Measurements from ENCODE around the gene CLDN11. TPM values are rescaled to one million over a fixed set of nuclear protein-coding genes. Genes with fewer than 3 reads are reported as not detected.
A peak's percentile ranks its signal among the peaks of the same experiment; 100 is the strongest.

CLDN11 gene
- polyA plus RNA-seq, 1 of the 3 experiments (the other 2 are of a cell fraction) = 2.2 TPM

DNA sequence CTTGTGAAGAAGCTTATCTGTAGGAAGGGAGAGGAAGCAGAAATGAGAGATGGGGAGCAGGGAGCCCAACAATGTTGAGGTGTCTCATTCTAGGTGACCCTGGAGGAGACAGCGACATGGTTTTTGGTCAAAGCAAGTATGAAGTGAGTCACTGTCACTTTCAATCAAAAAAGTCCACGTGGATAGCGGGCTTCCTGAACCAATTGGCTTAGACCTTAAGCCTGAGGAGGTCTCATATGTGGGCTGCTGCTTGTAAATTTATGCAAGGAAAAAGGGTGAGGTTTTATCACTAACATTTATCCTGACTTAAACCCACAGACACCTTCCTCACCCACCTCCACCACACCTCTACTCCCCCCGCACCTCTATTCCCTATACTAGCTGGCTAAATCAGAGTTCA lies 22.7 kb downstream of the CLDN11 start (continued):
- TF ChIP-seq, protein P1, sequence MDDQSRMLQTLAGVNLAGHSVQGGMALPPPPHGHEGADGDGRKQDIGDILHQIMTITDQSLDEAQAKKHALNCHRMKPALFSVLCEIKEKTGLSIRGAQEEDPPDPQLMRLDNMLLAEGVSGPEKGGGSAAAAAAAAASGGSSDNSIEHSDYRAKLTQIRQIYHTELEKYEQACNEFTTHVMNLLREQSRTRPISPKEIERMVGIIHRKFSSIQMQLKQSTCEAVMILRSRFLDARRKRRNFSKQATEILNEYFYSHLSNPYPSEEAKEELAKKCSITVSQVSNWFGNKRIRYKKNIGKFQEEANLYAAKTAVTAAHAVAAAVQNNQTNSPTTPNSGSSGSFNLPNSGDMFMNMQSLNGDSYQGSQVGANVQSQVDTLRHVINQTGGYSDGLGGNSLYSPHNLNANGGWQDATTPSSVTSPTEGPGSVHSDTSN (IDR thresholded peaks at IDR 0.05) = no peak
- TF ChIP-seq, protein P2, sequence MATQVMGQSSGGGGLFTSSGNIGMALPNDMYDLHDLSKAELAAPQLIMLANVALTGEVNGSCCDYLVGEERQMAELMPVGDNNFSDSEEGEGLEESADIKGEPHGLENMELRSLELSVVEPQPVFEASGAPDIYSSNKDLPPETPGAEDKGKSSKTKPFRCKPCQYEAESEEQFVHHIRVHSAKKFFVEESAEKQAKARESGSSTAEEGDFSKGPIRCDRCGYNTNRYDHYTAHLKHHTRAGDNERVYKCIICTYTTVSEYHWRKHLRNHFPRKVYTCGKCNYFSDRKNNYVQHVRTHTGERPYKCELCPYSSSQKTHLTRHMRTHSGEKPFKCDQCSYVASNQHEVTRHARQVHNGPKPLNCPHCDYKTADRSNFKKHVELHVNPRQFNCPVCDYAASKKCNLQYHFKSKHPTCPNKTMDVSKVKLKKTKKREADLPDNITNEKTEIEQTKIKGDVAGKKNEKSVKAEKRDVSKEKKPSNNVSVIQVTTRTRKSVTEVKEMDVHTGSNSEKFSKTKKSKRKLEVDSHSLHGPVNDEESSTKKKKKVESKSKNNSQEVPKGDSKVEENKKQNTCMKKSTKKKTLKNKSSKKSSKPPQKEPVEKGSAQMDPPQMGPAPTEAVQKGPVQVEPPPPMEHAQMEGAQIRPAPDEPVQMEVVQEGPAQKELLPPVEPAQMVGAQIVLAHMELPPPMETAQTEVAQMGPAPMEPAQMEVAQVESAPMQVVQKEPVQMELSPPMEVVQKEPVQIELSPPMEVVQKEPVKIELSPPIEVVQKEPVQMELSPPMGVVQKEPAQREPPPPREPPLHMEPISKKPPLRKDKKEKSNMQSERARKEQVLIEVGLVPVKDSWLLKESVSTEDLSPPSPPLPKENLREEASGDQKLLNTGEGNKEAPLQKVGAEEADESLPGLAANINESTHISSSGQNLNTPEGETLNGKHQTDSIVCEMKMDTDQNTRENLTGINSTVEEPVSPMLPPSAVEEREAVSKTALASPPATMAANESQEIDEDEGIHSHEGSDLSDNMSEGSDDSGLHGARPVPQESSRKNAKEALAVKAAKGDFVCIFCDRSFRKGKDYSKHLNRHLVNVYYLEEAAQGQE (IDR thresholded peaks at IDR 0.05; ENCODE audit: low read depth, low read length) = no peak
- TF ChIP-seq FOXM1 (IDR thresholded peaks at IDR 0.05; ENCODE audit: low read depth) = no peak
- TF ChIP-seq GABPA (IDR thresholded peaks at IDR 0.05; ENCODE audit: low read depth) = no peak
- no peak for TF ChIP-seq MEF2A (IDR thresholded peaks at IDR 0.05; ENCODE audit: borderline replicate concordance, low read depth)
- no peak for TF ChIP-seq RXRA (IDR thresholded peaks at IDR 0.05; ENCODE audit: borderline replicate concordance, low read depth)
- TF ChIP-seq, protein P3, sequence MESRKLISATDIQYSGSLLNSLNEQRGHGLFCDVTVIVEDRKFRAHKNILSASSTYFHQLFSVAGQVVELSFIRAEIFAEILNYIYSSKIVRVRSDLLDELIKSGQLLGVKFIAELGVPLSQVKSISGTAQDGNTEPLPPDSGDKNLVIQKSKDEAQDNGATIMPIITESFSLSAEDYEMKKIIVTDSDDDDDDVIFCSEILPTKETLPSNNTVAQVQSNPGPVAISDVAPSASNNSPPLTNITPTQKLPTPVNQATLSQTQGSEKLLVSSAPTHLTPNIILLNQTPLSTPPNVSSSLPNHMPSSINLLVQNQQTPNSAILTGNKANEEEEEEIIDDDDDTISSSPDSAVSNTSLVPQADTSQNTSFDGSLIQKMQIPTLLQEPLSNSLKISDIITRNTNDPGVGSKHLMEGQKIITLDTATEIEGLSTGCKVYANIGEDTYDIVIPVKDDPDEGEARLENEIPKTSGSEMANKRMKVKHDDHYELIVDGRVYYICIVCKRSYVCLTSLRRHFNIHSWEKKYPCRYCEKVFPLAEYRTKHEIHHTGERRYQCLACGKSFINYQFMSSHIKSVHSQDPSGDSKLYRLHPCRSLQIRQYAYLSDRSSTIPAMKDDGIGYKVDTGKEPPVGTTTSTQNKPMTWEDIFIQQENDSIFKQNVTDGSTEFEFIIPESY (IDR thresholded peaks at IDR 0.05; ENCODE audit: borderline replicate concordance, low read depth) = no peak

DNA sequence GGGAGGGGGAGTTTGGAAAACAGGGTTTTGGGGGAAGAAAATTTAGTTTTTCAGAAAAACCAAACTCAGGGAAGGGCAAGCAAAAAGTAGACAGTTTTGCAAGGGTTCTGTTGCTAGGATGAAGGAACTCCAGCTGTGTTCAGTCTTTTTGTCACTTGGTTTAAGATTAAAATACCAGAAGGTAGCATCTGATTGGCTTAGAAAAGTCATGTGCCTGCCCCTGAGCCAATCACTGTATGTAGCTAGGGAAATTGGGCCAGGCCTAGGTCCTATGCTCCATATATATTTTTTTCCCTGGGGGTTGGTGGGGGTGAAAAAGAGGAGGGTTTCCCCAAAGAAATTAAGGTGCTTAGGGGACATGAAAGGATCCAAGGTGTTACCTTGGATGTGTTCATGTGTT lies 24.3 kb downstream of the CLDN11 start:
- Histone ChIP-seq H3K27ac (ENCODE audit: low read depth in 2 of 2, low read length in 1 of 2) (no peak overlapping the region), H3K27me3 (ENCODE audit: insufficient read depth) (no peaks in the 10 kb centered on the region), H3K4me1 (ENCODE audit: control insufficient read depth in 1 of 2, insufficient read depth in 2 of 2, low read depth in 1 of 2, low read length in 1 of 2) (no peaks in the 10 kb centered on the region), H2AFZ (ENCODE audit: low read depth) (no peak overlapping the region), H3F3A (replicated peaks; ENCODE audit: insufficient read depth) (peaks cover 3% of the 10 kb centered on the region), H3K79me2 (ENCODE audit: insufficient read depth) (no peaks in the 10 kb centered on the region), H4K20me1 (ENCODE audit: insufficient read depth) (no peaks in the 10 kb centered on the region), H3K9me3 (no peaks in the 10 kb centered on the region), H3K9ac (no peak overlapping the region), H3K4me2 (no peak overlapping the region), H3K4me3 (ENCODE audit: low read depth in 2 of 2, low read length in 1 of 2) (no peak overlapping the region), H3K36me3 (replicated peaks in 1 of 2; ENCODE audit: control insufficient read depth in 1 of 2, insufficient read depth in 2 of 2, low read length in 1 of 2) (no peaks in the 10 kb centered on the region), H3K9me2 (no peaks in the 10 kb centered on the region)
- CTCF ChIA-PET = interaction anchor here (1.0 to 1.5 kb wide), 2 partner anchors 23 to 29 kb away, joined by 3 to 5 read pairs; no protein-coding TSS in a partner anchor
- POLR2A ChIA-PET = no interaction called here
- TF ChIP-seq RCOR1 (IDR thresholded peaks at IDR 0.05; ENCODE audit: low read length) (no peak), FOXM1 (IDR thresholded peaks at IDR 0.05; ENCODE audit: low read depth) (no peak), RFX5 (IDR thresholded peaks at IDR 0.05; ENCODE audit: low read length) (0 out of 2 replicates have a peak, but pooled peaks have one; percentile 43)
- TF ChIP-seq, protein P4, sequence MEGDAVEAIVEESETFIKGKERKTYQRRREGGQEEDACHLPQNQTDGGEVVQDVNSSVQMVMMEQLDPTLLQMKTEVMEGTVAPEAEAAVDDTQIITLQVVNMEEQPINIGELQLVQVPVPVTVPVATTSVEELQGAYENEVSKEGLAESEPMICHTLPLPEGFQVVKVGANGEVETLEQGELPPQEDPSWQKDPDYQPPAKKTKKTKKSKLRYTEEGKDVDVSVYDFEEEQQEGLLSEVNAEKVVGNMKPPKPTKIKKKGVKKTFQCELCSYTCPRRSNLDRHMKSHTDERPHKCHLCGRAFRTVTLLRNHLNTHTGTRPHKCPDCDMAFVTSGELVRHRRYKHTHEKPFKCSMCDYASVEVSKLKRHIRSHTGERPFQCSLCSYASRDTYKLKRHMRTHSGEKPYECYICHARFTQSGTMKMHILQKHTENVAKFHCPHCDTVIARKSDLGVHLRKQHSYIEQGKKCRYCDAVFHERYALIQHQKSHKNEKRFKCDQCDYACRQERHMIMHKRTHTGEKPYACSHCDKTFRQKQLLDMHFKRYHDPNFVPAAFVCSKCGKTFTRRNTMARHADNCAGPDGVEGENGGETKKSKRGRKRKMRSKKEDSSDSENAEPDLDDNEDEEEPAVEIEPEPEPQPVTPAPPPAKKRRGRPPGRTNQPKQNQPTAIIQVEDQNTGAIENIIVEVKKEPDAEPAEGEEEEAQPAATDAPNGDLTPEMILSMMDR (IDR thresholded peaks at IDR 0.05) = no peak
- DNase-seq = no peak

Data from SK-N-SH (cell line).